Measurements from ENCODE around the gene SAE1.

Gene SAE1

DNA sequence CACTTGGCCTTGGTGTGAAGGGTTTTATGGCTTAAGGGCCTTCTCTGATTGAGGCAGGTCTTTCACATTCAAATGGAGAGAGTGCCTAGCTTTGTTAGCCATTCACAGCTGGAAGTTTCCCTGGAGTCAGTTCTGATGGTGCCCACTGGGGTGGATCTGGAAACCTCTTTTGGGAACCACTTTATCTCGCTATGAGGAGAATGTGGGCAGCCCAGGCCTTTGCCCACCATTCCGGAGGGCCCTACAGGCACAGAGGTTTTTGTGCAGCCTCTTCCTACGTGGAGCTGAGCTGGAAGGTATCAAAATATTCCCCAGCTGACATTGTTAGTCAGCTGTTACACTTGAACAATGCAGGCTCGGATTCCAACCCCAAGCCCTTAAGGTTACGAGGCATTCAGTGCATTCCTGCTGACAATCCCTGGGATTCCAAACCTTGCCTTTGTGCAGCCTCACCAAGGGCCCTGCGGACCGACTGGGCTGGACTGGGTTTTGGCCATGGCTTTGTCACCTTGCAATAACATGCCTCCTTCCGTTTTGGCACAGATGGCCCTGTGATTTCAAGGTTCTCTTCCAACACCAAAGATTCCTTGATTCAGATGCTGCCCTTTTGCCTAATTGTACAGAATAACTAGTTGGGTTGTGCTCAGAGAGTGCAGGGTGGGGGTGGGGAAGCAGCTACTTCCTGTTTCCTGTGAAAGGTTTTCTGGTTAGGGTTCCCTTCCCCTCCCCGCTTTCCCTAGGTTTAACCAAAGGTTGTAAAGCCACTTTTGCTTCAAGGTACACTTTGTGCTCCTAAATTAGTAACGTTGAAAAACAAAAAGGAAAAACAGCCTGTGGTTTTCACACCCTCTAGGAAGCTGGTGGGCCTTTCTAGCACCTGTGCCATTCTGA lies 27.0 kb downstream of the SAE1 start:
- Histone ChIP-seq H3K9ac (ENCODE audit: low read depth, low read length) (0 out of 2 replicates have a peak overlapping the region, but pooled peaks have one; percentile 9), H3K4me2 (ENCODE audit: insufficient read depth, low read length) (no peak overlapping the region)
- peak; percentile 71 for ATAC-seq (ENCODE audit: insufficient read depth, low read depth)

DNA sequence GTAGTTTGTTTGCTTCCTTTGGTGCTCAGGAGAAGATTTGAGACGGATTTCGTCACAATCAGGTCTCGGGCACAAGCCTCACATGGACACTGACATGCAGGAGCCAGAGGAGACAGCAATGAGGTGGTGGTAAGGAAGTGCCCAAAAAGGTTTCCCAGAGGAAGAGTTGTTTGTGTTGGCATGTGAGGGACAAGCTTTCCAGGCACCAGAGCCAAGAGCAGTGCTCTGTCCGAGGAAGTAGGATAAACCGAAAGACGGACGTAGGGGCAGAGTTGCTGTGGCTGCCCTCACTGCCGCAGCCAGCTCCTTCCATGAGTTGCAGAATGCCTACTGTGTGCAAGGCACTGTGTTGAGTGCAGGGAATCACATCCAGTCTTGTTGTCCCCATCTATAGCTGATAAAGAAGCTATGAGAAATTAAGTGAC lies 27.7 kb downstream of the SAE1 start:
- TF ChIP-seq EZH2 (IDR thresholded peaks at IDR 0.05; ENCODE audit: borderline replicate concordance, low read depth, low read length, severe bottlenecking), result no peak
- TF ChIP-seq, protein P1, sequence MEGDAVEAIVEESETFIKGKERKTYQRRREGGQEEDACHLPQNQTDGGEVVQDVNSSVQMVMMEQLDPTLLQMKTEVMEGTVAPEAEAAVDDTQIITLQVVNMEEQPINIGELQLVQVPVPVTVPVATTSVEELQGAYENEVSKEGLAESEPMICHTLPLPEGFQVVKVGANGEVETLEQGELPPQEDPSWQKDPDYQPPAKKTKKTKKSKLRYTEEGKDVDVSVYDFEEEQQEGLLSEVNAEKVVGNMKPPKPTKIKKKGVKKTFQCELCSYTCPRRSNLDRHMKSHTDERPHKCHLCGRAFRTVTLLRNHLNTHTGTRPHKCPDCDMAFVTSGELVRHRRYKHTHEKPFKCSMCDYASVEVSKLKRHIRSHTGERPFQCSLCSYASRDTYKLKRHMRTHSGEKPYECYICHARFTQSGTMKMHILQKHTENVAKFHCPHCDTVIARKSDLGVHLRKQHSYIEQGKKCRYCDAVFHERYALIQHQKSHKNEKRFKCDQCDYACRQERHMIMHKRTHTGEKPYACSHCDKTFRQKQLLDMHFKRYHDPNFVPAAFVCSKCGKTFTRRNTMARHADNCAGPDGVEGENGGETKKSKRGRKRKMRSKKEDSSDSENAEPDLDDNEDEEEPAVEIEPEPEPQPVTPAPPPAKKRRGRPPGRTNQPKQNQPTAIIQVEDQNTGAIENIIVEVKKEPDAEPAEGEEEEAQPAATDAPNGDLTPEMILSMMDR (IDR thresholded peaks at IDR 0.05; ENCODE audit: borderline replicate concordance, extremely low read depth, low read length, poor library complexity, severe bottlenecking), result no peak
- no peaks in the 10 kb centered on the region for H3K27me3 ChIP-seq (ENCODE audit: insufficient read depth, low read length, poor library complexity)
- peaks cover 56% of the 10 kb centered on the region for H4K20me1 ChIP-seq (ENCODE audit: insufficient read depth, low read length)
- no peaks in the 10 kb centered on the region for H3K9me3 ChIP-seq (ENCODE audit: insufficient read depth, low read length, severe bottlenecking)
- H3K4me2 ChIP-seq (ENCODE audit: insufficient read depth, low read length), result no peak overlapping the region
- peaks cover 92% of the 10 kb centered on the region for H3K36me3 ChIP-seq (ENCODE audit: insufficient read depth, low read length)
- H3K9ac ChIP-seq (ENCODE audit: low read depth, low read length), result no peak overlapping the region
- no peak overlapping the region for H2AFZ ChIP-seq (ENCODE audit: low read depth, low read length)
- DNase-seq, result no peak
- H3K4me1 ChIP-seq (ENCODE audit: insufficient read depth, low read length), result peaks cover 47% of the 10 kb centered on the region
- no peak overlapping the region for H3K4me3 ChIP-seq (ENCODE audit: low read depth in 1 of 2, low read length in 2 of 2)
- ATAC-seq (ENCODE audit: insufficient read depth, low read depth), result no peak; the same call in 2 of the 3 replicates
- H3K27ac ChIP-seq (ENCODE audit: low read length), result peak overlapping the region; percentile 71
- peaks cover 70% of the 10 kb centered on the region for H3K79me2 ChIP-seq (ENCODE audit: insufficient read depth, low read length)

More for the DNA sequence above, 27.0 kb downstream of the SAE1 start:
- Histone ChIP-seq H3K36me3 (ENCODE audit: insufficient read depth, low read length) (peaks cover 92% of the 10 kb centered on the region), H3K4me3 (ENCODE audit: low read depth in 1 of 2, low read length in 2 of 2) (no peak overlapping the region), H2AFZ (ENCODE audit: low read depth, low read length) (no peak overlapping the region), H3K4me1 (ENCODE audit: insufficient read depth, low read length) (peaks cover 50% of the 10 kb centered on the region), H4K20me1 (ENCODE audit: insufficient read depth, low read length) (peaks cover 57% of the 10 kb centered on the region), H3K9me3 (ENCODE audit: insufficient read depth, low read length, severe bottlenecking) (no peaks in the 10 kb centered on the region), H3K27me3 (ENCODE audit: insufficient read depth, low read length, poor library complexity) (no peaks in the 10 kb centered on the region), H3K27ac (ENCODE audit: low read length) (peak overlapping the region; percentile 71), H3K79me2 (ENCODE audit: insufficient read depth, low read length) (peaks cover 74% of the 10 kb centered on the region)
- DNase-seq, result peak; percentile 74
- TF ChIP-seq, protein P1 (IDR thresholded peaks at IDR 0.05; ENCODE audit: borderline replicate concordance, extremely low read depth, low read length, poor library complexity, severe bottlenecking), result no peak
- TF ChIP-seq EZH2 (IDR thresholded peaks at IDR 0.05; ENCODE audit: borderline replicate concordance, low read depth, low read length, severe bottlenecking), result no peak

DNA sequence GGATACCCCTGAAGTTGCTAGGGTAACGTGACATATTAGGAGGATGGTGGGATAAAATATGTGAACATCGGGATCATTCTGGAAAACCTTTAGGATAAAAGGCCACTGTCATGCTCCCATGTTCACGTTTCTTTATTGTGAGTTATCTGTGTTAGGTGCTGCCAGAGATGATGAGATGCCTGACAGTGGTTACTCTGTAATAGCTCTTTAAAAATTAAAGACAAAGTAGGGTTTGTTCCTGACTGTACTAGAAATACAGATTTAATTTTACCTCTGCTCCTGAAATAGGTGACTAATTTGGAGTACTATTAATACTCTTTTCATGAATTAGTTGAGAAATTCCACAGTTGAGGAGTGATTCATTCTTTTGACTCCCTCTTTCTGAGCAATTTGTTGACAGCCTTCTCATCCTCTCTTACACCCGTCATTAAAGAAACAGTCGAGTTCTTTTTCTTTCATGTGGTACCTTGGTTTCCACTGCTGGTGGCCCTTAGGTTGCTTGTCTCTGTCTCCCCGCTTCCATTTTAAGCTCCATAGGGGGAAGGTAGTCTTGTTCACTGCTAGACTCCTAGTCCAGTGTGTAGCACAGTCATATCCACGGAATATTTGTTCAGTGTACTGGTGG lies 28.4 kb downstream of the SAE1 start:
- peaks cover 72% of the 10 kb centered on the region for H3K79me2 ChIP-seq (ENCODE audit: insufficient read depth, low read length)
- no peak overlapping the region for H3K4me3 ChIP-seq (ENCODE audit: low read depth in 1 of 2, low read length in 2 of 2)
- H4K20me1 ChIP-seq (ENCODE audit: insufficient read depth, low read length), result peaks cover 56% of the 10 kb centered on the region
- no peak overlapping the region for H2AFZ ChIP-seq (ENCODE audit: low read depth, low read length)
- peak overlapping the region; percentile 71 for H3K27ac ChIP-seq (ENCODE audit: low read length)
- TF ChIP-seq EZH2 (IDR thresholded peaks at IDR 0.05; ENCODE audit: borderline replicate concordance, low read depth, low read length, severe bottlenecking), result no peak
- TF ChIP-seq, protein P1 (IDR thresholded peaks at IDR 0.05; ENCODE audit: borderline replicate concordance, extremely low read depth, low read length, poor library complexity, severe bottlenecking), result no peak
- H3K27me3 ChIP-seq (ENCODE audit: insufficient read depth, low read length, poor library complexity), result no peaks in the 10 kb centered on the region
- no peak overlapping the region for H3K9ac ChIP-seq (ENCODE audit: low read depth, low read length)
- peaks cover 90% of the 10 kb centered on the region for H3K36me3 ChIP-seq (ENCODE audit: insufficient read depth, low read length)
- H3K9me3 ChIP-seq (ENCODE audit: insufficient read depth, low read length, severe bottlenecking), result no peaks in the 10 kb centered on the region
- H3K4me1 ChIP-seq (ENCODE audit: insufficient read depth, low read length), result peaks cover 46% of the 10 kb centered on the region
- no peak overlapping the region for H3K4me2 ChIP-seq (ENCODE audit: insufficient read depth, low read length)
- DNase-seq (peak; percentile 33), ATAC-seq (ENCODE audit: insufficient read depth, low read depth) (peak; percentile 68)

Data from DND-41 (cell line).